Right lung (tissue), 5 donors: ENCODE measurements around the gene CREB3L1. TPM values are rescaled to one million over a fixed set of nuclear protein-coding genes. Genes with fewer than 3 reads are reported as not detected.
A peak's percentile ranks its signal among the peaks of the same experiment; 100 is the strongest.

ENCODE experiments used
- DNase-seq, 2 donors: peaks; one replicate each; pipeline ENCODE4 v3.0.0-alpha.2; 2013
- polyA plus RNA-seq, 5 donors: library from polyadenylated mRNA; unstranded; fragments of 120-200 nt; gene quantifications; one replicate each; pipeline versions ENCODE4 v1.2.1 to v1.2.3, GENCODE V29; 2013; ENCODE audit warnings: inconsistent platforms in 1 of 5, low replicate concordance in 1 of 5; ENCODE audit not compliant: insufficient read length in 5 of 5, insufficient read depth in 1 of 5

Gene CREB3L1
- polyA plus RNA-seq, 5 donors = 14.1 to 32.1 (median 21.2) TPM

- no peak for DNase-seq
Measured at GRCh38 chr11:46271875-46272815, 5.3 kb upstream of the CREB3L1 start.

DNA sequence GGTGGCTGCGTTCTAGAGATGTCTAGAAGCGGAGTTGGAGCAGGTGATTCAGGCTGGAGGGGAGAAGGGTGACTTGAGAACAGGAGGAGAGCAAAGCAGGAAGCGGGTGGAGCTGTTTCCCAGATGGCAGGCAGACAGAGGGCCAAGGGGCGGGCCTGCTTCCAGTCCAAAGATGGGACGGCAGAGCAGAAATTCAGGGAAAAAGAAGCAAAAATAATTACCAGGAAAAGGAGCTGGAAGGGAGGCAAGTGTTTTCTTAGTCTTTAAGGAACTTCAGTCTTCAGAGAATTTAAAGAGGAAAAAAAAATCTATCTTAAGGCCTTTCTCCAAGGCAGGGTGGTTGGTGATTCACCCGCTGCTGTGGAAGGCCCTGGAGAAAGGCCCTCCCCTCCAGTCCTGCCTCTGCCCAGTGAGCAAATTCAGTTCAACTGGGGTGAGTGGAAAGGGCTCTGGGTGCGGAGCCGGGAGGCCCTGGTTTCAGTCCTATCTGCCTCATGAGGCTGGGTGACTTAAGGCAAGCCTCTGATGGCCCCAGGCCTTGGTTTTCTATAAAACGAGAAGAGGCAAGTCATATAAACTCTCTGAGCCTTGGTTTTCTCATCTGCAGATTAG, 4.5 kb upstream of the CREB3L1 start:
- no peak for DNase-seq

- DNase-seq = no peak
Measured at GRCh38 chr11:46273511-46274205, 3.8 kb upstream of the CREB3L1 start.

DNA sequence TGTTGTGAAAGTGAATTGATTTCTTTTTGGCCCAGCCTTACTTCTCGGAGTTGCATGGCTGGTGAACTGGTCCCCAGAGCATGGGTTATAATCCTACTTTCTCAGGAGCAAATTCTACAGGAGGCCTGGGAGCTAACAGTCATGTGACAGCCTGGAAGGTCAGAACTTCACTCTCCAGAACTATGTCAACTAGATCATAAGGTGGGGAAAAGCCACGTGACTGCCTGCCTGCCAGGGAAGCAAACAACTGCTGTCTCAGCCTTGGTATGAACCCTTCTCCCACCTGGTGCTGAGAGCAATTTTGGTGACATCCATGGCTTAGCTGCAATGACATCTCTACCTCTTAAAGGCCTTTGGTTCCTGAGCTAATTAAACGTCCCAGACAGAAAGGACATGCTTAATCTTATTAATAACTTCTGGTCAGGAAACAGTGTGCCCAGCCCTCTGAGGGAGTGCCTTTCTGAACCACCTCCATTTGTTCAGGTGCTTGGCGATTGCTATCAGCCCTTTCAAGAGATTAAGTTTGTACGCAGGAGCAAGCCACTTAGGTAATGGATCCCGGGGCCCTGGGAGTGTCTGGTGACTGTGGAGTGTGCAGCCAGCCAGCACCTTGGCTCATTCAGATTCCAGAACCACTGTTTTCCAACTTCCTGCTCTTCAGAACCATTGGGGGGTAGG, 1.4 kb upstream of the CREB3L1 start:
- DNase-seq = no peak

DNA sequence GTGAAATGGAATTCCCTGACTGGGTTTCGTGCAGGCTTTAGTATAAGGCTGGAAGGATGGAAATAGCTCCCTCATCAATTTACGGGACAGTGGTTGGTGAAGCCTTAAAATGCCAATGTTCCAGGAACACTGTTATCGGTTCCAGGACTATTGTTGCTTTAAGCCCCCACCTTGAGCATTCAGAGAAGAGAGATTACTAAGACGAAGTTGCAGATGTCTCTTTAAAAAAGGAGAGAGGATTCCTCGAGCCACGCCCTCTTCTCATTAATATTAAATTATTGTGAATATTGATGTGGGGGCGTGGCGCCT, 195 bp upstream of the CREB3L1 start:
- DNase-seq = no peak

- peak in 1 of 2 donors; percentile 55 for DNase-seq
Measured at GRCh38 chr11:46278387-46279125, 1.1 kb downstream of the CREB3L1 start.

DNA sequence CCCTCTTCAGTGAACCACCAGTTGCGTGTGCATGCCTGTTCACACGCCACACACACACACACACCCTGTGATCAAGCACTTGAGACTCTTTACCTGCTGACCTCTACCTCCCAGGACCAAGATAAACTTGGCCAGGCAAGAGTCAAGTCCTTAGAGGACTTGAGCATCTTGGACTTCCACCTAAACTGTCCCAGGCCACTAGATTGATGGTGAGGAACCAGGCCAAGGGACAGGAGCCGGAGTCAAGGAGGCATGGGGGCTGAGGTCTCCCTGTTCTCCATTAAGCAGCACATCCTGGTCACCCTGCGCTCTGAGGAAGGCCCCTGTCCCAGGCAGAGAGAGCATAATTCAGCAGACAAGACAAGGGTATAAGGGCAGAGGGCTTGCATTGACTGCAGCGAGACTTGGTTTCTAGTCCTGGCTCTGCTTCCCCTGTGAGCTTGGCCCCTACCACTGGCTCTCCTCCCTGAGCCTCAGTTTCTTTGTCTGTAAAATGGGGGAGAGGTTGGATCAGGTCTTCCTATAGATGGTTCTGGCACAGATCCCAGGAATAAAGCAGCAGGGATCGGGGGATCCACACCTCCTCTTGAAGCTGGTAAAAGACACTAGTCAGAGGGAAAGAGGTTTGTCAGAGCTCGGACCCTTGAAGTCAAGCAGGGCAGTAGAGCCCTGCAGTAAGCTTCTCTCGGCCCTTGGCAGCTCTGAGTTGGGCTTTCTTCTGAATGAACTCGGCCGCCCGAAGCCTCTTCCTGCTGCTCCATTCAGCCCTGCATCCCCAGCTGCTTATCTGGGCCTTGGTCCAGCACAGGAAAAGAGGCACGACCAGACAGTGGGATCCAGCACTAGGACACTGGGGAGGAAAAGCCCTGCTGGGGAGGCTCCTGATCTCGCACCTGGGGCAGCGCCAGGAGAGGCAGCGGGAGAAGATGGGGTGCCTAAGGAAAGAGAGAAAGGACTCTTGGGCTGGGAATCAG, 2.0 kb downstream of the CREB3L1 start:
- DNase-seq = peak; percentile 82 to 85

- no peak for DNase-seq
Measured at GRCh38 chr11:46280706-46281105, 3.2 kb downstream of the CREB3L1 start.

- DNase-seq = no peak
Measured at GRCh38 chr11:46281371-46281831, 3.9 kb downstream of the CREB3L1 start.

DNA sequence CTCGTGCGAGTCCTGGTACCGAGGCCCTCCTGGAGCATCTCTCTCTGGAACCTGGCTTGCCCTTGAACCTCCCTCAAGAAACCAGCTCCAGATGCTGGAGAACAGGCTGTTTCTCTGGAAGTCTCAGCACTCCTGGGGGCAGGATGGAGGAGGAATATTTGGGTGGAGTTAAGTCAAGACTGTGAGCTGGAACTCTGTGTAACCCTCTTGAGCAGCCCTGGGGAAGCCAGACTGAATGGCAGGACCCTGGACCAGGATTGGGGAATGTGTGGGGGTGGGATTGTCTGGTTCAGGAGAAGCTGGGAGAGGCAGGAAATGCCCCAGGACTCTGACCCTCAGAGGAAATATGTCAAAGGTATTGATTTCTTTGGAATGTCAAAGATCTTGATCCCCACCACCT, 7.7 kb downstream of the CREB3L1 start:
- DNase-seq = no peak

GRCh38 chr11:46285594-46286033, 8.2 kb downstream of the CREB3L1 start:
- DNase-seq = peak in 1 of 2 donors; percentile 72

- DNase-seq = no peak
Measured at GRCh38 chr11:46286789-46287188, 9.3 kb downstream of the CREB3L1 start.

DNA sequence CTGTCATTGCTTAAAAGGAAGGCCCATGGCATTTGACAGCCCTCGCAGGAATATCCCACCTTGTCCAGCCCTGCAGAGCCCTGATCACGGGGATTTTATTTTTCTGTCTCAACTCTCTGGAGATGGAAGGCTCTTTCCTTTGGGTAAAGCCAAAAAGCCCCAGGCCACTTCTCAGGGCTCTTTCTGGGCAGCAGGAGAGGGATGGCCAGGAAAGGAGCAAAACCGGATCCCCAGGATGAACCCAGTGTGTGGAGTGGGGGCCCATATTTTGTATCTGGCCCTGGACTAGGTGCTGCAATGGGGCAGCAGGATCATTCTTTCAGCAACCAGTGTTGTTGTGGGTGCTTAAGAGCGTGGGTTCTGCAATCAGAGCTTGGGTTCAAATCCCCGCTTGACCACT, 11.0 kb downstream of the CREB3L1 start:
- DNase-seq = no peak

GRCh38 chr11:46290011-46290410, 12.5 kb downstream of the CREB3L1 start:
- no peak for DNase-seq

DNA sequence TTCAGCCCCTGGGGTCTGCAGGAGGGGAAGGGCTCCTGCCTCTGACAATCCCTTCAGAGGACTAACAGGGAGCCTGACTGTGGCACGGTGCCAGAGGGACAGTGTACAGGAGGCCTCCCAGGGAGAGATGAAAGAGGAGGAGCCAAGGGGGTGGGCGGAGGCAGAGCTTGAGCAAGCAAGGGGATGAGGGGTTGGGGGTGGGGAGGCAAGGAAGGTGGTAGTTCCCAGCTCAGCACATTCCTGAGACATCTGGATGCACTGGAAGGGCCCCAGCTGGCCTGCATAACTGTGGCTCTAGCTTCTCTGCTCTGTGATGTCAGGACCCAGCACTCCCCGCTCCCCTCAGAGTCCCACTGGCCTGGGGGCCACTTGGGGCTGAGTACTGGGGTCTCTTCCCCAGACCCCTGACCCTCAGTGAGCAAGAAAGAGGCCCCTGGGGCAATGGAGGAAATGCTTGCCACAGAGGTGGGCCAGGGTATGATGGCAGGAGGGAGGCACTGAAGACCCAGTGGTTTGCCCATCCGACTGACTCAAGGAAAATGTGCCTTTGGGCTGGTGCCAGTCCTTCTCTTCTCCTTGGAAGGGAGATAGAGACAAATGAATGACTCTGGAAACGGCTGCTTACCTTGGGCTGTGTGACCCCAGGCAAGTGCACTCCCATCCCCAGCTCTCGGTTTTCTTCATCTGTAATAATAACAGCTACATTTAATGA, 13.3 kb downstream of the CREB3L1 start:
- DNase-seq = peak; percentile 90 to 93

- peak in 1 of 2 donors; percentile 51 for DNase-seq
Measured at GRCh38 chr11:46291441-46292150, 14.1 kb downstream of the CREB3L1 start.

GRCh38 chr11:46293066-46293465, 15.6 kb downstream of the CREB3L1 start:
- DNase-seq = no peak

GRCh38 chr11:46293641-46294103, 16.2 kb downstream of the CREB3L1 start:
- DNase-seq = no peak
